ENCODE results near the gene TXNRD2. TPM values are rescaled to one million over a fixed set of nuclear protein-coding genes. Genes with fewer than 3 reads are reported as not detected.

Gene TXNRD2
- total and polyA plus RNA-seq, 2 of the 4 experiments (the other 2 are of a cell fraction): 15.6 to 25.7 TPM

DNA sequence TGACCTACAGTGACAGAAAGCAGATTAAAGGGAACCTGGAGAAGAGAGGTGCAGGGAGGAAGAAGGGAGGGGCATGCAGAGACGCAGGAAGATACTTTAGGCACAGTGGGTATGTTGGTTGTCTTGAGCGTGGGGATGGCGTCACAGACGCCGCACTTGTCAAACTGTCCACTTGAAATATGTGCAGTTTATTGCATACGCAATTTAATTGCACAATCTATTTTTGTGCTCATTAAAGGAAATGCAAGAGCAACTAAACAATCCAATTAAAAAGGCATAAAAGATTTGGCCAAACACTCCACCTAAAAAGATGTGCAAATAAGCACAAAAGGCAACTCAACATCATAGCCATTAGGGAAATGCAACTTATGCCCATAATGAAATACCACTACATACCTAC is 103.7 kb downstream of the TXNRD2 start:
- dilution Hi-C loops (cut with HindIII; ENCODE audit: low sequenced_read_pairs, unreplicated experiment) (no loop called here), intact Hi-C loops (cut with micrococcal nuclease) (no loop called here), in situ Hi-C loops (cut with MboI; ENCODE audit: low sequenced_read_pairs) (no loop called here)
- H4K20me1 ChIP-seq (ENCODE audit: insufficient read depth, low read length): no peaks in the 10 kb centered on the region
- no peaks in the 10 kb centered on the region for H3K36me3 ChIP-seq (ENCODE audit: control insufficient read depth, insufficient read depth, low read length)
- H3K18ac ChIP-seq (ENCODE audit: low read depth, low read length): no peak overlapping the region
- no TSS peak for BruUV-seq (replicated peaks)
- no peak overlapping the region for H2AFZ ChIP-seq (replicated peaks; ENCODE audit: low read length, poor library complexity)
- no peaks in the 10 kb centered on the region for H3K27me3 ChIP-seq (ENCODE audit: control insufficient read depth, insufficient read depth, low read length)
- H3K9ac ChIP-seq (ENCODE audit: low read depth, low read length): no peak overlapping the region
- no peak overlapping the region for H2AK5ac ChIP-seq (ENCODE audit: low read depth, low read length)
- no peak for DNase-seq
- no peak overlapping the region for H2BK5ac ChIP-seq (ENCODE audit: low read depth, low read length, poor library complexity, severe bottlenecking)
- peaks cover 0 to 29% of the 10 kb centered on the region in 2 experiments; a peak in 3 of 4 replicates for H3K79me1 ChIP-seq (ENCODE audit: low read depth in 1 of 2, low read length in 2 of 2)
- no peak overlapping the region for H3K27ac ChIP-seq (ENCODE audit: insufficient read depth, low read length)
- H3K9me1 ChIP-seq (ENCODE audit: insufficient read depth, low read length): peaks cover 4% of the 10 kb centered on the region
- H2BK15ac ChIP-seq (ENCODE audit: low read depth, low read length): no peak overlapping the region
- no CpG with 5 or more reads among the region's 6 CpGs for WGBS, 2 experiments (ENCODE audit: extremely low coverage in 2 of 2, insufficient read length in 1 of 2)
- ChIA-PET CTCF (no interaction called here), POLR2A (ENCODE audit: unreplicated experiment) (no interaction called here)
- H3K4me1 ChIP-seq (ENCODE audit: control insufficient read depth, insufficient read depth, low read length): peaks cover 2% of the 10 kb centered on the region
- H4K5ac ChIP-seq (ENCODE audit: low read depth, low read length): no peak overlapping the region
- no peak overlapping the region for H2BK20ac ChIP-seq (ENCODE audit: low read depth, low read length)
- H3K56ac ChIP-seq (ENCODE audit: extremely low read depth, insufficient read depth, low read length): no peak overlapping the region
- H3K4me2 ChIP-seq (ENCODE audit: low read depth, low read length): no peak overlapping the region
- no peak overlapping the region for H3K4me3 ChIP-seq (ENCODE audit: insufficient read depth, low read depth, low read length)
- TF ChIP-seq RAD21 (IDR thresholded peaks at IDR 0.05; ENCODE audit: low read length) (no peak), CEBPB (IDR thresholded peaks at IDR 0.05; ENCODE audit: low read depth, low read length) (peak; percentile 22; the same call in 1 of the 2 replicates)
- H4K91ac ChIP-seq (ENCODE audit: insufficient read depth, low read depth, low read length): no peak overlapping the region
- H3K23ac ChIP-seq (ENCODE audit: low read depth, low read length): no peak overlapping the region
- H3K9me3 ChIP-seq (ENCODE audit: control insufficient read depth, insufficient read depth, low read length): no peaks in the 10 kb centered on the region
- H3K4ac ChIP-seq (ENCODE audit: low read depth, low read length): no peak overlapping the region
- no peak overlapping the region for H4K8ac ChIP-seq (ENCODE audit: low read depth in 2 of 2, low read length in 2 of 2)
- H3K14ac ChIP-seq (replicated peaks; ENCODE audit: low read depth, low read length): no peak overlapping the region
- no peak overlapping the region for H2AK9ac ChIP-seq (replicated peaks; ENCODE audit: low read depth, low read length, poor library complexity)
- H2BK120ac ChIP-seq (ENCODE audit: low read depth, low read length): no peak overlapping the region
- ATAC-seq (ENCODE audit: low read depth): no peak

Data from IMR-90 (cell line).